Glutamatergic neuron (in vitro differentiated cells): ENCODE results near the gene CYB561A3. TPM values are rescaled to one million over a fixed set of nuclear protein-coding genes. Genes with fewer than 3 reads are reported as not detected.
A peak's percentile ranks its signal among the peaks of the same experiment; 100 is the strongest.

Experiments
- DNase-seq: peaks from one replicate; pipeline ENCODE4 v3.0.0; 2022
- H3K27ac Mint-ChIP-seq: one replicate; pipeline ENCODE4 v1.8.0; 2020; ENCODE audit warnings: mild to moderate bottlenecking, mixed read lengths, inconsistent platforms; ENCODE audit not compliant: unreplicated experiment
- H3K27me3 Mint-ChIP-seq: one replicate; pipeline ENCODE4 v1.8.0; 2020; ENCODE audit warnings: mild to moderate bottlenecking, moderate library complexity, mixed read lengths, inconsistent platforms; ENCODE audit not compliant: unreplicated experiment
- H3K36me3 Mint-ChIP-seq: one replicate; pipeline ENCODE4 v1.8.0; 2020; ENCODE audit warnings: mild to moderate bottlenecking, mixed read lengths, inconsistent platforms; ENCODE audit not compliant: unreplicated experiment
- H3K4me1 Mint-ChIP-seq: one replicate; pipeline ENCODE4 v1.8.0; 2020; ENCODE audit warnings: mild to moderate bottlenecking, low read depth, mixed read lengths, inconsistent platforms; ENCODE audit not compliant: unreplicated experiment
- H3K4me3 Mint-ChIP-seq: one replicate; pipeline ENCODE4 v1.8.0; 2020; ENCODE audit warnings: mild to moderate bottlenecking, mixed read lengths, inconsistent platforms; ENCODE audit not compliant: unreplicated experiment
- H3K9me3 Mint-ChIP-seq: one replicate; pipeline ENCODE4 v1.8.0; 2020; ENCODE audit warnings: mild to moderate bottlenecking, moderate library complexity, mixed read lengths, inconsistent platforms; ENCODE audit not compliant: unreplicated experiment
- total RNA-seq: library from RNA; stranded (reverse); fragmentation: NEBNext Ultra II Directional; extraction: Animal tissue kit (Norgen Biotek cat#: 25700); gene quantifications from one replicate; pipeline ENCODE4 v1.2.1, GENCODE V29; 2021; ENCODE audit not compliant: unreplicated experiment
- TF ChIP-seq, protein P1 (sequence below): fragments of 200-600 bp; sonication (generic); IDR thresholded peaks from one replicate; pipeline ENCODE4 v1.5.0; 2021; ENCODE audit not compliant: partially characterized antibody, unreplicated experiment

The CYB561A3 gene
- total RNA-seq, 1 donor from 2014 or later, result 20.6 TPM

DNA sequence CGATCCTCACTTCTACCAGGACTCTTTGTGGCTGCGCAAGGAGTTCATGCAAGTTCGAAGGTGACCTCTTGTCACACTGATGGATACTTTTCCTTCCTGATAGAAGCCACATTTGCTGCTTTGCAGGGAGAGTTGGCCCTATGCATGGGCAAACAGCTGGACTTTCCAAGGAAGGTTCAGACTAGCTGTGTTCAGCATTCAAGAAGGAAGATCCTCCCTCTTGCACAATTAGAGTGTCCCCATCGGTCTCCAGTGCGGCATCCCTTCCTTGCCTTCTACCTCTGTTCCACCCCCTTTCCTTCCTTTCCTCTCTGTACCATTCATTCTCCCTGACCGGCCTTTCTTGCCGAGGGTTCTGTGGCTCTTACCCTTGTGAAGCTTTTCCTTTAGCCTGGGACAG lies 7.0 kb upstream of the CYB561A3 start:
- H3K27ac Mint-ChIP-seq, result no peak overlapping the region
- H3K9me3 Mint-ChIP-seq, result peaks cover 6% of the 10 kb centered on the region
- no peak overlapping the region for H3K4me3 Mint-ChIP-seq
- peaks cover 26% of the 10 kb centered on the region for H3K36me3 Mint-ChIP-seq
- no peaks in the 10 kb centered on the region for H3K27me3 Mint-ChIP-seq
- H3K4me1 Mint-ChIP-seq, result peaks cover 2% of the 10 kb centered on the region
- TF ChIP-seq, protein P1, sequence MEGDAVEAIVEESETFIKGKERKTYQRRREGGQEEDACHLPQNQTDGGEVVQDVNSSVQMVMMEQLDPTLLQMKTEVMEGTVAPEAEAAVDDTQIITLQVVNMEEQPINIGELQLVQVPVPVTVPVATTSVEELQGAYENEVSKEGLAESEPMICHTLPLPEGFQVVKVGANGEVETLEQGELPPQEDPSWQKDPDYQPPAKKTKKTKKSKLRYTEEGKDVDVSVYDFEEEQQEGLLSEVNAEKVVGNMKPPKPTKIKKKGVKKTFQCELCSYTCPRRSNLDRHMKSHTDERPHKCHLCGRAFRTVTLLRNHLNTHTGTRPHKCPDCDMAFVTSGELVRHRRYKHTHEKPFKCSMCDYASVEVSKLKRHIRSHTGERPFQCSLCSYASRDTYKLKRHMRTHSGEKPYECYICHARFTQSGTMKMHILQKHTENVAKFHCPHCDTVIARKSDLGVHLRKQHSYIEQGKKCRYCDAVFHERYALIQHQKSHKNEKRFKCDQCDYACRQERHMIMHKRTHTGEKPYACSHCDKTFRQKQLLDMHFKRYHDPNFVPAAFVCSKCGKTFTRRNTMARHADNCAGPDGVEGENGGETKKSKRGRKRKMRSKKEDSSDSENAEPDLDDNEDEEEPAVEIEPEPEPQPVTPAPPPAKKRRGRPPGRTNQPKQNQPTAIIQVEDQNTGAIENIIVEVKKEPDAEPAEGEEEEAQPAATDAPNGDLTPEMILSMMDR, result no peak
- DNase-seq, result no peak

- TF ChIP-seq, protein P1, result no peak
- Mint-ChIP-seq H3K4me3 (no peak overlapping the region), H3K4me1 (peaks cover 9% of the 10 kb centered on the region), H3K27ac (no peak overlapping the region), H3K27me3 (no peaks in the 10 kb centered on the region), H3K36me3 (peaks cover 21% of the 10 kb centered on the region), H3K9me3 (peaks cover 6% of the 10 kb centered on the region)
- no peak for DNase-seq
Measured at GRCh38 chr11:61367406-61367805, 5.7 kb upstream of the CYB561A3 start.

- no peak for DNase-seq
- no peaks in the 10 kb centered on the region for H3K27me3 Mint-ChIP-seq
- no peak overlapping the region for H3K4me3 Mint-ChIP-seq
- H3K36me3 Mint-ChIP-seq, result peaks cover 7% of the 10 kb centered on the region
- peaks cover 9% of the 10 kb centered on the region for H3K9me3 Mint-ChIP-seq
- TF ChIP-seq, protein P1, result no peak
- H3K4me1 Mint-ChIP-seq, result peaks cover 12% of the 10 kb centered on the region
- no peak overlapping the region for H3K27ac Mint-ChIP-seq
Measured at GRCh38 chr11:61364012-61364675, 2.5 kb upstream of the CYB561A3 start.

- H3K27me3 Mint-ChIP-seq, result no peaks in the 10 kb centered on the region
- TF ChIP-seq, protein P1, result no peak
- H3K4me1 Mint-ChIP-seq, result peaks cover 12% of the 10 kb centered on the region
- H3K4me3 Mint-ChIP-seq, result peak overlapping the region; percentile 98
- DNase-seq, result no peak
- no peaks in the 10 kb centered on the region for H3K36me3 Mint-ChIP-seq
- peaks cover 9% of the 10 kb centered on the region for H3K9me3 Mint-ChIP-seq
- peak overlapping the region; percentile 97 for H3K27ac Mint-ChIP-seq
Measured at GRCh38 chr11:61362542-61362875, 827 bp upstream of the CYB561A3 start.

- H3K4me3 Mint-ChIP-seq, result peak overlapping the region; percentile 98
- H3K27me3 Mint-ChIP-seq, result no peaks in the 10 kb centered on the region
- peaks cover 9% of the 10 kb centered on the region for H3K9me3 Mint-ChIP-seq
- peak overlapping the region; percentile 97 for H3K27ac Mint-ChIP-seq
- H3K36me3 Mint-ChIP-seq, result no peaks in the 10 kb centered on the region
- no peak for DNase-seq
- TF ChIP-seq, protein P1, result no peak
- H3K4me1 Mint-ChIP-seq, result peaks cover 12% of the 10 kb centered on the region
Measured at GRCh38 chr11:61361237-61361740, 393 bp downstream of the CYB561A3 start.
